Left lung (tissue), 10 donors: ENCODE data around the gene CACNB1. TPM values are rescaled to one million over a fixed set of nuclear protein-coding genes. Genes with fewer than 3 reads are reported as not detected.
A peak's percentile ranks its signal among the peaks of the same experiment; 100 is the strongest.

Source experiments
- ATAC-seq: fragments of 200-7000 bp; cut with Tn5 transposase; one replicate; pipeline ENCODE4 v1.9.1; 2020; ENCODE audit warnings: moderate library complexity
- DNase-seq, 4 donors: peaks; one replicate each; pipeline ENCODE4 v3.0.0-alpha.2; 2013 to 2020
- H3K27ac ChIP-seq, 2 donors: fragments of 200-600 bp; sonication (generic) in 1 of 2; one replicate each; pipeline versions ENCODE4 v1.5.0 to v1.8.0; 2020 to 2021
- H3K27me3 ChIP-seq, 2 donors: fragments of 200-600 bp; sonication (generic) in 1 of 2; one replicate each; pipeline versions ENCODE4 v1.5.0 to v1.8.0; 2020 to 2021
- H3K36me3 ChIP-seq, 2 donors: fragments of 200-600 bp; sonication (generic) in 1 of 2; one replicate each; pipeline versions ENCODE4 v1.5.0 to v1.8.0; 2020 to 2021
- H3K4me1 ChIP-seq, 2 donors: fragments of 200-600 bp; one replicate each; pipeline ENCODE4 v1.8.0; 2021
- H3K4me3 ChIP-seq, 2 donors: fragments of 200-600 bp; sonication (generic) in 1 of 2; one replicate each; pipeline versions ENCODE4 v1.5.0 to v1.8.0; 2020 to 2021; ENCODE audit warnings: mild to moderate bottlenecking in 1 of 2
- H3K9me3 ChIP-seq, 2 donors: fragments of 200-600 bp; sonication (generic) in 1 of 2; one replicate each; pipeline versions ENCODE4 v1.5.0 to v1.8.0; 2020 to 2021
- CTCF ChIP-seq, 2 donors: fragments of 200-600 bp; sonication (generic) in 1 of 2; IDR thresholded peaks; one replicate each; pipeline versions ENCODE4 v1.5.0 to v1.8.0; 2021; ENCODE audit warnings: antibody characterized with exemption in 2 of 2
- intact Hi-C, 2 donors: fragments of 100-400 bp; cut with DNase I; formaldehyde crosslinking; loops; one replicate each; pipeline versions ENCODE4 v1.11.2 to v1.14.2; 2022
- polyA plus RNA-seq, 6 donors: library from polyadenylated mRNA; unstranded; fragments of 120-200 nt; gene quantifications; one replicate each; pipeline ENCODE4 v1.2.1, GENCODE V29; 2013; ENCODE audit not compliant: insufficient read length in 6 of 6
- total RNA-seq, 2 donors: library from RNA; stranded (reverse); fragmentation: NEBNext Ultra II Directional; extraction: Animal tissue kit (Norgen Biotek cat#: 25700); gene quantifications; one replicate each; pipeline ENCODE4 v1.2.1, GENCODE V29; 2021
- donor health status: DM: no; HTN: yes; CAD: no.
- donor health status: DM: no; HTN: no; CAD: no.

Gene CACNB1
- total and polyA plus RNA-seq, 8 donors = 9.4 to 31.4 (median 13.3) TPM

GRCh38 chr17:39243155-39243554 is 45.7 kb upstream of the CACNB1 start:
- TF ChIP-seq CTCF (IDR thresholded peaks at IDR 0.05) = no peak
- no peaks in the 10 kb centered on the region for H3K9me3 ChIP-seq
- peaks cover 0 to 57% of the 10 kb centered on the region in 2 donors for H3K27me3 ChIP-seq
- no peak for DNase-seq
- intact Hi-C loops = loop anchor here in 1 of 2 donors (5.0 kb wide), 1 partner anchor 261 kb away; no protein-coding TSS in a partner anchor
- no peak overlapping the region for H3K4me3 ChIP-seq
- no peak for ATAC-seq
- H3K27ac ChIP-seq = no peak overlapping the region
- H3K36me3 ChIP-seq = no peaks in the 10 kb centered on the region
- peaks cover 2 to 17% of the 10 kb centered on the region in 2 donors for H3K4me1 ChIP-seq

GRCh38 chr17:39240631-39241030 is 43.2 kb upstream of the CACNB1 start:
- intact Hi-C loops = loop anchor here in 1 of 2 donors (5.0 kb wide), 1 partner anchor 258 kb away; no protein-coding TSS in a partner anchor
- no peak overlapping the region for H3K27ac ChIP-seq
- H3K27me3 ChIP-seq = peaks cover 0 to 61% of the 10 kb centered on the region in 2 donors
- H3K4me3 ChIP-seq = no peak overlapping the region
- peaks cover 2 to 17% of the 10 kb centered on the region in 2 donors for H3K4me1 ChIP-seq
- no peaks in the 10 kb centered on the region for H3K36me3 ChIP-seq
- H3K9me3 ChIP-seq = no peaks in the 10 kb centered on the region
- no peak for TF ChIP-seq CTCF (IDR thresholded peaks at IDR 0.05)
- no peak for ATAC-seq
- DNase-seq = no peak

- peak; percentile 30 to 63 for TF ChIP-seq CTCF (IDR thresholded peaks at IDR 0.05)
- intact Hi-C loops = loop anchor here in 1 of 2 donors (5.0 kb wide), 1 partner anchor 257 kb away; no protein-coding TSS in a partner anchor
- H3K27me3 ChIP-seq = peaks cover 0 to 69% of the 10 kb centered on the region in 2 donors
- H3K27ac ChIP-seq = no peak overlapping the region
- H3K36me3 ChIP-seq = no peaks in the 10 kb centered on the region
- no peaks in the 10 kb centered on the region for H3K9me3 ChIP-seq
- no peak overlapping the region for H3K4me3 ChIP-seq
- peak; percentile 76 for ATAC-seq
- peaks cover under 1 to 15% of the 10 kb centered on the region in 2 donors for H3K4me1 ChIP-seq
- peak in 2 of 4 donors; percentile 34 to 85 for DNase-seq
Measured at GRCh38 chr17:39239640-39240314, 42.3 kb upstream of the CACNB1 start.

- TF ChIP-seq CTCF (IDR thresholded peaks at IDR 0.05) = no peak
- Histone ChIP-seq H3K36me3 (no peaks in the 10 kb centered on the region), H3K9me3 (no peaks in the 10 kb centered on the region), H3K27me3 (peaks cover 0 to 58% of the 10 kb centered on the region in 2 donors), H3K4me3 (no peak overlapping the region), H3K4me1 (peaks cover 0 to 7% of the 10 kb centered on the region in 2 donors), H3K27ac (no peak overlapping the region)
- DNase-seq (no peak), ATAC-seq (peak; percentile 51)
- intact Hi-C loops = no loop called here
Measured at GRCh38 chr17:39238311-39238972, 41.0 kb upstream of the CACNB1 start.

GRCh38 chr17:39237586-39237985 is 40.1 kb upstream of the CACNB1 start:
- TF ChIP-seq CTCF (IDR thresholded peaks at IDR 0.05) = no peak
- intact Hi-C loops = no loop called here
- Histone ChIP-seq H3K27ac (no peak overlapping the region), H3K4me1 (peaks cover 0 to 7% of the 10 kb centered on the region in 2 donors), H3K9me3 (no peaks in the 10 kb centered on the region), H3K36me3 (no peaks in the 10 kb centered on the region), H3K4me3 (no peak overlapping the region), H3K27me3 (peaks cover 0 to 61% of the 10 kb centered on the region in 2 donors)
- ATAC-seq (no peak), DNase-seq (no peak)
